ENCODE data around the gene MX1. TPM values are rescaled to one million over a fixed set of nuclear protein-coding genes. Genes with fewer than 3 reads are reported as not detected.

The MX1 gene
- total and polyA plus RNA-seq, 2 donors (not counting 3 experiments of a cell fraction or from before 2014, with no cell fraction given), result 5.9 to 25.1 TPM

DNA sequence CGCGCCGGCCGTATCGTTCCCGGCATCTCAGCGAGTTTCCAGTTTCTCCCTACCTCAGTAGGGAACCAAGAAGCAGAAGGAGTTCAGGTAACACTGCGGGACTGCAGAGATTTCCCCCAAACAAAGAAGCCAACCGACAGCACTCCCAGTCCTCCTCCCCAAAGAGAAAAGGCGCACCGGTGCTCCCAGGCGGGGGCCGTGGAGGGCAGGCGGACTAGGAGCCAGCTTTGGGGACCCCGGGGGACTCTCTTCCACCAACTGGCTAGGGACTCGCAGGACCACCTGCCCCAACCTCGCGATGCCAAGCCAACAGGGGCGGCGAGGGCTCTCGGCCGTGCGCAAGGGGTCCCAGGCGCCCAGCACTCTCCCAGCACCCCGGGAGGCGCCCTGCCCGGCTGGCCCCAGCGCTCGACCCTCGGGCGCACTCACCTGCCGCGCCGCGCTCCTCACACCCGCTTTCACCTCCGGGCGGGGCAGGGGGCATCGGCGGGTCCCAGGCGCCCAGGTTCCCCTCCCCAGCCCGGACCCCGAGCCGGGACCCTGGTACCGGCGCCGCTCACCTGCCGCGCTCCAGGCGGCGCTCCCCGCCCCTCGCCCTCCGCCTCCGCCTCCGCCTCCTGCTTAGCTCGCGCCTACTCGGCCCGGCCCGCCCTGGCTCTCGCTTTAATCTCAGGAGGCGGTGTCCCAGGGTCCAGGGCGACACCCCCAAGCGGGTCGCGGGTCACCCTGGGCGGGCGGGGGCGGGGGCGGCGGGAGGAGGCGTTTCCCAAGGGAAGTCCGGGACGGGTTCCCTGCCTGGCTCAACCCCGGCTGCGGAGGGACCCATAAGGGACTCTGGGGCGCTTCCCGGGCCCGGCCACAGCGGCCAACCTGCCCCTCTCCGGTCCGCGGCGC is 81.7 kb downstream of the MX1 start, which contains the start of gene TMPRSS2:
TSS of gene TMPRSS2 (minus strand) at position 638 of the 894 bp plus-strand sequence. CDS start 10,025 bp downstream, outside the sequence.
- H2AFZ ChIP-seq (ENCODE audit: low read depth, low read length), result no peak within 1 kb of the TSS
- H3K9me1 ChIP-seq (replicated peaks; ENCODE audit: control insufficient read depth, extremely low read depth, insufficient read depth, low read length), result no peaks in the 10 kb centered on the region
- intact Hi-C loops (cut with micrococcal nuclease), result no loop called here
- no TSS peak for BruUV-seq (replicated peaks)
- no peaks in the 10 kb centered on the region for H3K9me3 ChIP-seq (replicated peaks; ENCODE audit: control insufficient read depth, insufficient read depth, low read length)
- POLR2A ChIA-PET, result no interaction called here
- no peaks in the 10 kb centered on the region for H3K36me3 ChIP-seq (ENCODE audit: control insufficient read depth in 2 of 2, extremely low read depth in 1 of 2, insufficient read depth in 2 of 2, low read length in 2 of 2)
- no peak for DNase-seq (ENCODE audit: low read depth, low spot score)
- H3K4me3 ChIP-seq (replicated peaks in 1 of 3; ENCODE audit: insufficient read depth in 1 of 3, low read depth in 1 of 3, low read length in 3 of 3), result no peak within 1 kb of the TSS
- H3K4me2 ChIP-seq (ENCODE audit: insufficient read depth, low read length), result no peak within 1 kb of the TSS
- TF ChIP-seq EZH2 (IDR thresholded peaks at IDR 0.05; ENCODE audit: borderline replicate concordance, low read depth, low read length, severe bottlenecking) (no peak), GATA2 (IDR thresholded peaks at IDR 0.05; ENCODE audit: insufficient read depth, insufficient read length, low read depth, low read length) (no peak), JUN (IDR thresholded peaks at IDR 0.05; ENCODE audit: borderline replicate concordance, insufficient read depth, insufficient read length, low read depth) (no peak), POLR2AphosphoS5 (IDR thresholded peaks at IDR 0.05; ENCODE audit: insufficient read depth, low read depth, low read length) (no peak), FOS (IDR thresholded peaks at IDR 0.05; ENCODE audit: borderline replicate concordance, insufficient read depth, low read length) (no peak), POLR2A (IDR thresholded peaks at IDR 0.05; ENCODE audit: low read depth, low read length) (no peak), MYC (IDR thresholded peaks at IDR 0.05; ENCODE audit: low read depth, low read length) (no peak)
- TF ChIP-seq, protein P1, sequence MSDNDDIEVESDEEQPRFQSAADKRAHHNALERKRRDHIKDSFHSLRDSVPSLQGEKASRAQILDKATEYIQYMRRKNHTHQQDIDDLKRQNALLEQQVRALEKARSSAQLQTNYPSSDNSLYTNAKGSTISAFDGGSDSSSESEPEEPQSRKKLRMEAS (IDR thresholded peaks at IDR 0.05; ENCODE audit: insufficient read depth, insufficient read length), result no peak
- TF ChIP-seq, protein P2, sequence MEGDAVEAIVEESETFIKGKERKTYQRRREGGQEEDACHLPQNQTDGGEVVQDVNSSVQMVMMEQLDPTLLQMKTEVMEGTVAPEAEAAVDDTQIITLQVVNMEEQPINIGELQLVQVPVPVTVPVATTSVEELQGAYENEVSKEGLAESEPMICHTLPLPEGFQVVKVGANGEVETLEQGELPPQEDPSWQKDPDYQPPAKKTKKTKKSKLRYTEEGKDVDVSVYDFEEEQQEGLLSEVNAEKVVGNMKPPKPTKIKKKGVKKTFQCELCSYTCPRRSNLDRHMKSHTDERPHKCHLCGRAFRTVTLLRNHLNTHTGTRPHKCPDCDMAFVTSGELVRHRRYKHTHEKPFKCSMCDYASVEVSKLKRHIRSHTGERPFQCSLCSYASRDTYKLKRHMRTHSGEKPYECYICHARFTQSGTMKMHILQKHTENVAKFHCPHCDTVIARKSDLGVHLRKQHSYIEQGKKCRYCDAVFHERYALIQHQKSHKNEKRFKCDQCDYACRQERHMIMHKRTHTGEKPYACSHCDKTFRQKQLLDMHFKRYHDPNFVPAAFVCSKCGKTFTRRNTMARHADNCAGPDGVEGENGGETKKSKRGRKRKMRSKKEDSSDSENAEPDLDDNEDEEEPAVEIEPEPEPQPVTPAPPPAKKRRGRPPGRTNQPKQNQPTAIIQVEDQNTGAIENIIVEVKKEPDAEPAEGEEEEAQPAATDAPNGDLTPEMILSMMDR (IDR thresholded peaks at IDR 0.05; ENCODE audit: extremely low read depth in 1 of 2, insufficient read depth in 1 of 2, low read depth in 1 of 2, low read length in 2 of 2), result no peak
- H3K4me1 ChIP-seq (ENCODE audit: control insufficient read depth, extremely low read depth, insufficient read depth, low read length), result no peaks in the 10 kb centered on the region
- peaks cover 23 to 33% of the 10 kb centered on the region in 2 experiments for H3K27me3 ChIP-seq (ENCODE audit: control insufficient read depth in 2 of 2, insufficient read depth in 2 of 2, low read length in 2 of 2)
- no peaks in the 10 kb centered on the region for H3K79me2 ChIP-seq (ENCODE audit: control insufficient read depth, insufficient read depth, low read length)
- dilution Hi-C loops (cut with MboI; ENCODE audit: extremely low pct_ligation_motif_present, low sequenced_read_pairs), result no loop called here
- H3K9ac ChIP-seq (replicated peaks; ENCODE audit: extremely low read depth, insufficient read depth, low read length), result no peak within 1 kb of the TSS
- H4K20me1 ChIP-seq (replicated peaks; ENCODE audit: control insufficient read depth, extremely low read depth, insufficient read depth, low read length), result no peaks in the 10 kb centered on the region
- H3K27ac ChIP-seq (ENCODE audit: insufficient read depth, low read depth, low read length), result no peak within 1 kb of the TSS
- CTCF ChIA-PET, result no interaction called here
- no peak for FAIRE-seq

All from endothelial cell of umbilical vein (primary cell).